Measurements from ENCODE around the gene PGBD1.

GRCh38 chr6:28303570-28303969 lies 22.2 kb downstream of the PGBD1 start:
- no peak for TF ChIP-seq SP1 (IDR thresholded peaks at IDR 0.05)
- TF ChIP-seq, protein P1, sequence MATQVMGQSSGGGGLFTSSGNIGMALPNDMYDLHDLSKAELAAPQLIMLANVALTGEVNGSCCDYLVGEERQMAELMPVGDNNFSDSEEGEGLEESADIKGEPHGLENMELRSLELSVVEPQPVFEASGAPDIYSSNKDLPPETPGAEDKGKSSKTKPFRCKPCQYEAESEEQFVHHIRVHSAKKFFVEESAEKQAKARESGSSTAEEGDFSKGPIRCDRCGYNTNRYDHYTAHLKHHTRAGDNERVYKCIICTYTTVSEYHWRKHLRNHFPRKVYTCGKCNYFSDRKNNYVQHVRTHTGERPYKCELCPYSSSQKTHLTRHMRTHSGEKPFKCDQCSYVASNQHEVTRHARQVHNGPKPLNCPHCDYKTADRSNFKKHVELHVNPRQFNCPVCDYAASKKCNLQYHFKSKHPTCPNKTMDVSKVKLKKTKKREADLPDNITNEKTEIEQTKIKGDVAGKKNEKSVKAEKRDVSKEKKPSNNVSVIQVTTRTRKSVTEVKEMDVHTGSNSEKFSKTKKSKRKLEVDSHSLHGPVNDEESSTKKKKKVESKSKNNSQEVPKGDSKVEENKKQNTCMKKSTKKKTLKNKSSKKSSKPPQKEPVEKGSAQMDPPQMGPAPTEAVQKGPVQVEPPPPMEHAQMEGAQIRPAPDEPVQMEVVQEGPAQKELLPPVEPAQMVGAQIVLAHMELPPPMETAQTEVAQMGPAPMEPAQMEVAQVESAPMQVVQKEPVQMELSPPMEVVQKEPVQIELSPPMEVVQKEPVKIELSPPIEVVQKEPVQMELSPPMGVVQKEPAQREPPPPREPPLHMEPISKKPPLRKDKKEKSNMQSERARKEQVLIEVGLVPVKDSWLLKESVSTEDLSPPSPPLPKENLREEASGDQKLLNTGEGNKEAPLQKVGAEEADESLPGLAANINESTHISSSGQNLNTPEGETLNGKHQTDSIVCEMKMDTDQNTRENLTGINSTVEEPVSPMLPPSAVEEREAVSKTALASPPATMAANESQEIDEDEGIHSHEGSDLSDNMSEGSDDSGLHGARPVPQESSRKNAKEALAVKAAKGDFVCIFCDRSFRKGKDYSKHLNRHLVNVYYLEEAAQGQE (IDR thresholded peaks at IDR 0.05): no peak
